ENCODE results near the gene SWT1. TPM values are rescaled to one million over a fixed set of nuclear protein-coding genes. Genes with fewer than 3 reads are reported as not detected.
A peak's percentile ranks its signal among the peaks of the same experiment; 100 is the strongest.
"Not testable (repeated sequence)": the region's sequence is repeated elsewhere in the genome, so short reads cannot be mapped to it uniquely, and the experiment has no call there.

Gene SWT1
- total and polyA plus RNA-seq, 9 of the 15 experiments (the other 6 are each of a cell fraction or from before 2014, with no cell fraction given), result 1.5 to 3.4 (median 2.3) TPM

DNA sequence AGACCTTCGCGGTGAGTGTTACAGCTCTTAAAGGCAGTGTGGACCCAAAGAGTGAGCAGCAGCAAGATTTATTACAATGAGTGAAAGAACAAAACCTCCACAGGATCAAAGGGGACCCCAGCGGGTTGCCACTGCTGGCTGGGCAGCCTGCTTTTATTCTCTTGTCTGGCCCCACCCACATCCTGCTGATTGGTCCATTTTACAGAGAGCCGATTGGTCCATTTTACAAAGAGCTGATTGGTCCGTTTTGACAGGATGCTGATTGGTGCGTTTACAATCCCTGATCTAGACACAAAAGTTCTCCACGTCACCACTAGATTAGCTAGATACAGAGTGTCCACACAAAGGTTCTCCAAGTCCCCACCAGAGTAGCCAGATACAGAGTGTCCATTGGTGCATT, 164.1 kb downstream of the SWT1 start:
- BruUV-seq (replicated peaks); DNase-seq (ENCODE audit: extremely low read depth in 1 of 4, low spot score in 3 of 4); ATAC-seq; H3K27ac ChIP-seq (ENCODE audit: extremely low read depth, low read depth, low read length); H2AFZ ChIP-seq (ENCODE audit: low read depth, low read length); H3K27me3 ChIP-seq (ENCODE audit: control insufficient read depth in 2 of 2, insufficient read depth in 2 of 2, low read length in 2 of 2); POLR2A ChIA-PET; H3K9ac ChIP-seq (ENCODE audit: insufficient read depth in 1 of 2, low read depth in 2 of 2, low read length in 2 of 2); FAIRE-seq; CTCF ChIA-PET (ENCODE audit: low intra/inter-chr PET ratio); in situ Hi-C loops (cut with MboI); H3K36me3 ChIP-seq (ENCODE audit: control insufficient read depth, insufficient read depth, low read length); H3K4me3 ChIP-seq; H4K20me1 ChIP-seq (replicated peaks; ENCODE audit: control insufficient read depth, insufficient read depth, low read length); H3K9me1 ChIP-seq (ENCODE audit: control insufficient read depth, insufficient read depth, low read length); intact Hi-C loops (cut with micrococcal nuclease); H3K4me2 ChIP-seq (ENCODE audit: insufficient read depth, low read length); H3K9me3 ChIP-seq (replicated peaks; ENCODE audit: control insufficient read depth, insufficient read depth, low read depth, low read length): not testable (repeated sequence)
- WGBS (ENCODE audit: insufficient coverage, low coverage, missing lambda C conversion rate), result 88% methylated on average over 7 of the region's 7 CpGs
- Histone ChIP-seq H3K79me2 (ENCODE audit: control insufficient read depth, insufficient read depth, low read length) (peaks cover 19% of the 10 kb centered on the region), H3K4me1 (replicated peaks in 1 of 2; ENCODE audit: control insufficient read depth in 2 of 2, insufficient read depth in 2 of 2, low read length in 2 of 2) (peaks cover 17 to 18% of the 10 kb centered on the region in 2 experiments)
- TF ChIP-seq NFYB (IDR thresholded peaks at IDR 0.05; ENCODE audit: extremely low read depth, insufficient read length) (peak; percentile 79), RBM25 (IDR thresholded peaks at IDR 0.05; ENCODE audit: low read depth, low read length, severe bottlenecking) (peak; percentile 10), CC2D1A (IDR thresholded peaks at IDR 0.05) (peak; percentile 45; the same call in 1 of the 2 replicates), SP1 (CRISPR knock-in tag; IDR thresholded peaks at IDR 0.05) (peak; percentile 39; the same call in 1 of the 2 replicates)

DNA sequence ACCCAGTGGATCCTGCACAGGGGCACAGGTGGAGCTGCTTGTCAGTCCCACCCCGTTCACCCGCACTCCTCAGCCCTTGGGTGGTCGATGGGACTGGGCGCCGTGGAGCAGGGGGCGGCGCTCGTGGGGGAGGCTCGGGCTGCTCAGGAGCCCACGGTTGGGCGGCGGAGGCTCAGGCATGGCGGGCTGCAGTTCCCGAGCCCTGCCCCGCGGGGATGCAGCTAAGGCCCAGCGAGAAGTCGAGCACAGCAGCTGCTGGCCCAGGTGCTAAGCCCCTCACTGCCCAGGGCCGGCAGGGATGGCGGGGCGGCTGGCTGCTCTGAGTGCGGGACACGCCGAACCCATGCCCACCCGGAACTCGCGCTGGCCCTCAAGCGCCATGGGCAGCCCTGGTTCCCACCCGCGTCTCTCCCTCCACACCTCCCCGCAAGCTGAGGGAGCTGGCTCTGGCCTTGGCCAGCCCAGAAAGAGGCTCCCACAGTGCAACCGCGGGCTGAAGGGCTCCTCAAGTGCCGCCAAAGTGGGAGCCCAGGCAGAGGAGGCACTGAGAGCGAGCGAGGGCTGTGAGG, 164.8 kb downstream of the SWT1 start:
- TF ChIP-seq, protein P1, sequence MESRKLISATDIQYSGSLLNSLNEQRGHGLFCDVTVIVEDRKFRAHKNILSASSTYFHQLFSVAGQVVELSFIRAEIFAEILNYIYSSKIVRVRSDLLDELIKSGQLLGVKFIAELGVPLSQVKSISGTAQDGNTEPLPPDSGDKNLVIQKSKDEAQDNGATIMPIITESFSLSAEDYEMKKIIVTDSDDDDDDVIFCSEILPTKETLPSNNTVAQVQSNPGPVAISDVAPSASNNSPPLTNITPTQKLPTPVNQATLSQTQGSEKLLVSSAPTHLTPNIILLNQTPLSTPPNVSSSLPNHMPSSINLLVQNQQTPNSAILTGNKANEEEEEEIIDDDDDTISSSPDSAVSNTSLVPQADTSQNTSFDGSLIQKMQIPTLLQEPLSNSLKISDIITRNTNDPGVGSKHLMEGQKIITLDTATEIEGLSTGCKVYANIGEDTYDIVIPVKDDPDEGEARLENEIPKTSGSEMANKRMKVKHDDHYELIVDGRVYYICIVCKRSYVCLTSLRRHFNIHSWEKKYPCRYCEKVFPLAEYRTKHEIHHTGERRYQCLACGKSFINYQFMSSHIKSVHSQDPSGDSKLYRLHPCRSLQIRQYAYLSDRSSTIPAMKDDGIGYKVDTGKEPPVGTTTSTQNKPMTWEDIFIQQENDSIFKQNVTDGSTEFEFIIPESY (CRISPR knock-in tag; IDR thresholded peaks at IDR 0.05), result peak; percentile 77
- intact Hi-C loops (cut with micrococcal nuclease); H3K9me1 ChIP-seq (ENCODE audit: control insufficient read depth, insufficient read depth, low read length); H3K36me3 ChIP-seq (ENCODE audit: control insufficient read depth, insufficient read depth, low read length); CTCF ChIA-PET (ENCODE audit: low intra/inter-chr PET ratio); BruUV-seq (replicated peaks); H4K20me1 ChIP-seq (replicated peaks; ENCODE audit: control insufficient read depth, insufficient read depth, low read length); H3K4me2 ChIP-seq (ENCODE audit: insufficient read depth, low read length); H3K4me3 ChIP-seq; DNase-seq (ENCODE audit: extremely low read depth in 1 of 4, low spot score in 3 of 4); H3K9ac ChIP-seq (ENCODE audit: insufficient read depth in 1 of 2, low read depth in 2 of 2, low read length in 2 of 2); in situ Hi-C loops (cut with MboI); ATAC-seq; FAIRE-seq; H3K9me3 ChIP-seq (replicated peaks; ENCODE audit: control insufficient read depth, insufficient read depth, low read depth, low read length); POLR2A ChIA-PET; H3K27me3 ChIP-seq (ENCODE audit: control insufficient read depth in 2 of 2, insufficient read depth in 2 of 2, low read length in 2 of 2); H2AFZ ChIP-seq (ENCODE audit: low read depth, low read length); H3K27ac ChIP-seq (ENCODE audit: extremely low read depth, low read depth, low read length): not testable (repeated sequence)
- Histone ChIP-seq H3K79me2 (ENCODE audit: control insufficient read depth, insufficient read depth, low read length) (peaks cover 13% of the 10 kb centered on the region), H3K4me1 (replicated peaks in 1 of 2; ENCODE audit: control insufficient read depth in 2 of 2, insufficient read depth in 2 of 2, low read length in 2 of 2) (peaks cover 12 to 17% of the 10 kb centered on the region in 2 experiments)
- 85% methylated on average over 17 of the region's 36 CpGs for WGBS (ENCODE audit: insufficient coverage, low coverage, missing lambda C conversion rate)
